ENCODE data around the gene PHETA1. TPM values are rescaled to one million over a fixed set of nuclear protein-coding genes. Genes with fewer than 3 reads are reported as not detected.
A peak's percentile ranks its signal among the peaks of the same experiment; 100 is the strongest.

PHETA1 gene, protein sequence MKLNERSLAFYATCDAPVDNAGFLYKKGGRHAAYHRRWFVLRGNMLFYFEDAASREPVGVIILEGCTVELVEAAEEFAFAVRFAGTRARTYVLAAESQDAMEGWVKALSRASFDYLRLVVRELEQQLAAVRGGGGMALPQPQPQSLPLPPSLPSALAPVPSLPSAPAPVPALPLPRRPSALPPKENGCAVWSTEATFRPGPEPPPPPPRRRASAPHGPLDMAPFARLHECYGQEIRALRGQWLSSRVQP
- 7.5 and 10.2 TPM in 2 replicates for total RNA-seq

DNA sequence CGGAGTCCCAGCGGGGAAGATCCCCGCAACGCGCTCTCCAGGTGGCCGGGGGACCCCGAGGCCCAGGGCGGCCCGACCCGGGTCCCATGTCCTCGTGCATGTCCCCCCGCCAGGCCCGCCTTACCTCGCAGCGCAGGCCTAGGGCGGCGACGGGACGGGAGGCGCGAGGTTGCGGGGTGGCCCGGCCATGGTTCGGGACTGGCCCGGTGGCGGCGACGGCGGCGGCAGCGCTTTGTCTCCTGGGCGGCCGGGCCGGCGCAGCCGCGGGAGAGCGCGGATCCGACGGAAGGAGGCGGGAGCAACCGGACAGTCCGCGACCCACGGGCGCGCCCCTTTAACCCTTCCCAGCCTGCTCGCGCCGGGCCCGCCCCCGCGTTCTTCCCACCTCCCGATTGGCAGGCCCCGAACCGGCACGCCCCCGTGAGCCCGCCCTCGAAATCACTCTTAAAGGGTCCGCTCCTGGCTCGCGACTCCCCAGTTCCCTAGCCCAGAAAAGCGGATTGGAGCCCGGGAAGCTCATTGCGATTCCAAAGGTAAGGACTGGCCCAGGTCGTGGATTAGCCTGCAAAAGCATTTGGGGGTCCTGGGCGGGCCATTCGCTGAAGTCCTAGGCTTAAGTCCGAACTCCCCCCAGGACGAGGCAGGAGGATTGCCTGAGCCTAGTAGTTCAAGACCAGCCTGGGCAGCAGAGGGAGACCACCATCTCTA, at the start of gene PHETA1:
PHETA1 (minus strand) TSS at position 308 of the 708 bp plus-strand sequence. CDS start 5,668 bp downstream, outside the sequence.
- DNase-seq (ENCODE audit: low read depth, low spot score) = peak; percentile 37

- DNase-seq (ENCODE audit: low read depth, low spot score) = no peak
Measured at GRCh38 chr12:111418594-111418880, 49.6 kb upstream of the PHETA1 start.

- no peak for DNase-seq (ENCODE audit: low read depth, low spot score)
Measured at GRCh38 chr12:111417784-111418593, 49.1 kb upstream of the PHETA1 start.

DNA sequence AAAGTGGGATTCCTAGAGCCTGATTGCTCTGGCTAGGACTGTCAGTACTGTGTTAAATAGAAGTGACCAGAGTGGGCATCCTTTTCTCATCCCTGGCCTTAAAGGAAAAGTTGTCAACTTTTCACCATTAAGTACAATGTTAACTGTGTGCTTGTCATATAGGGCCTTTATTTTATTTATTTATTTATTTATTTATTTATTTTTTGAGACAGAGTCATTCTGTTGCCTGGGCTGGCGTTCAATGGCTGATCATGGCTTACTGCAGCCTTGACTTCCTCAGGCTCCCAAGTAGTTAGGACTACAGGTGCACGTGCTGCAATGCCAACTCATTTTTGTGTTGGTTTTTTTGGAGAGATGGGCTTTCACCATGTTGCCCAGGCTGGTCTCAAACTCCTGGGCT, 48.4 kb upstream of the PHETA1 start:
- DNase-seq (ENCODE audit: low read depth, low spot score) = no peak

- no peak for DNase-seq (ENCODE audit: low read depth, low spot score)
Measured at GRCh38 chr12:111414711-111415252, 45.9 kb upstream of the PHETA1 start.

- DNase-seq (ENCODE audit: low read depth, low spot score) = no peak
Measured at GRCh38 chr12:111413442-111414086, 44.7 kb upstream of the PHETA1 start.

DNA sequence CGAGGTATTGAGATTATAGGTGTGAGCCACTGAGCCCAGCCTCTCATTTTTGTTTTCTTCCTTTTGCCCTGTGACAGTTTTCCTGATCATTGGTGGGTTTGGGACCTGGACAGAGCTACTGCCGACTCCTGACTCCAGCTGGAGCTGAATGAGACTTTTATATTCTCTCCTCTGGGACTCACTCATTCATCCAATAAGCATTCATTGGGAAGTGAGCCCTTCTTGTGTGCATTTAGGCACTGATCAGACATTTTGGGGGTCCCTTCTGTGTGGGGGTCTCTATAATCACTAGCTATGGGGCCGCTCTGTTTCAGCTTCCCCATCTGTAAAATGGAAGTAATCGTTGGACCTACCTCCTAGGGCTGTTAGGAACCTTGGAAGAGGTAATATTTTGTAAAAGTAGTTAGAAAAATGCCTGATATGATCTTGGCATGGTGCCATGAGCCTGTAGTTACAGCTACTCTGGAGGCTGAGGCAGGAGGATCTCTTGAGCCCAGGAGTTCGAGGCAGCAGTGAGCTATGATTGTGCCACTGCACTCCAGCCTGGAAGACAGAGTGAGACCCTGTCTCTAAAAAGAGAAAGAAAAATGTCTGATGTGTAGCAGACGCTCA, 44.0 kb upstream of the PHETA1 start:
- no peak for DNase-seq (ENCODE audit: low read depth, low spot score)

DNA sequence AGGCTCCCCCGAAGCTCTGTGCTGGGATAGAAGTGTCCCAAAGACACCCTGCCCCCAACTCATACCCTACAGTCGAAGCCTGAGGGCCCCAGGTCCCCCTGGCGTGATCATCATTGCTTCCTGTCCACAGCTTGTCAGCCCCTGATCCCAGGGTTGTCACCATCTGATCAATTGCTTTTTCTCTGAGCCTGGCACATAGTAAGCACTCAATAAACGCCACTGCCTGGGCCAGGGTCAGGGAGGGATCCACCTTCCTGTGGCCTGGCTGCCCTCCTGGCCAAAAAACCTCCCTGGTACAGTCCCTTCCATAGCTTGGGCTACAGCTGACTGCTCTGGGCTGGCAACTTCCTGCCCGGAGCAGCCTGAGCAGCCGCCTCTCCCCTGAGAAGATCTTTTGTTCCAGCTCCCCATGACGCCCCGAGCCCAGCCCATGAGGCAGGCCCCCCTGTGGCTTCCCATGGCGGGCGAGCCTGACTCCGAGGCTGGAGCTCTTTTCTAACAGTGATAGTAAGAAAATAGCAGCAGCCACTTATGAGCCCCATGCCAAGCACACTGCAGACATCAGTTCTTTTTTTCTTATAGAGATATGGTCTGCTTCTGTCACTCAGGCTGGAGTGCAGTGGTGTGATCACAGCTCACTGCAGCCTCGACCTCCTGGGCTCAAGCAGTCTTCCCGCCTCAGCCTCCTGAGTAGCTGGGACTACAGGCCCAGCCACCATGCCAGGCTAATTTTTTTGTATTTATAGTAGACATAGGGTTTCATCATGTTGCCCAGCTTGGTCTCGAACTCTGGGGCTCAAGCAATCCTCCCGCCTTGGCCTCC, 43.3 kb upstream of the PHETA1 start:
- no peak for DNase-seq (ENCODE audit: low read depth, low spot score)

DNA sequence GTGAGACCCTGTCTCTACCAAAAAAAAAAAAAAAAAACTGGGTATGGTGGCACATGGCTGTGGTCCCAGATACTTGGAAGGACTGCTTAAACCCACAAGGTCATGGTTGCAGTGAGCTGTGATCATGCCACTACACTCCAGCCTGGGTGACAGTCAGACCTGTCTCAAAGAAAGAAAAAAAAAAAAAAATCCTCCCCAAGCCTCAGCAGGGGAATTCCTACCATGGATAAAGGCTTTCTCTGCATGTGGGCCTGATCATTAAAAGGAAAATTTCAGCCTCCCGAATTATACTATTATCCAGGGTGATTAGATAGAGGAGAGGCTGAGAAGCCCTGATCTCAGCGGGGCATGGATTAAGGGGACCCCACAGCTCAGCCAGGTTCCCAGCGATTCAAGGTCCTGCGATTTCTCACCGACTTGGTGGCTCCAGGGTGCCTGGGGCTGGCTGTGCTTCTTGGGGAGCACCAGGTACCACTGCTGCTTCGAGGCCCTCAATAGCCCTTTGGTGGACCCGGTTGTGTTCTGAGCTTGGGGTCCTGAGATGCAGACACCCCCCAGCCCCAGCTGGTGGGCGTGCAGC, 42.4 kb upstream of the PHETA1 start:
- no peak for DNase-seq (ENCODE audit: low read depth, low spot score)

DNA sequence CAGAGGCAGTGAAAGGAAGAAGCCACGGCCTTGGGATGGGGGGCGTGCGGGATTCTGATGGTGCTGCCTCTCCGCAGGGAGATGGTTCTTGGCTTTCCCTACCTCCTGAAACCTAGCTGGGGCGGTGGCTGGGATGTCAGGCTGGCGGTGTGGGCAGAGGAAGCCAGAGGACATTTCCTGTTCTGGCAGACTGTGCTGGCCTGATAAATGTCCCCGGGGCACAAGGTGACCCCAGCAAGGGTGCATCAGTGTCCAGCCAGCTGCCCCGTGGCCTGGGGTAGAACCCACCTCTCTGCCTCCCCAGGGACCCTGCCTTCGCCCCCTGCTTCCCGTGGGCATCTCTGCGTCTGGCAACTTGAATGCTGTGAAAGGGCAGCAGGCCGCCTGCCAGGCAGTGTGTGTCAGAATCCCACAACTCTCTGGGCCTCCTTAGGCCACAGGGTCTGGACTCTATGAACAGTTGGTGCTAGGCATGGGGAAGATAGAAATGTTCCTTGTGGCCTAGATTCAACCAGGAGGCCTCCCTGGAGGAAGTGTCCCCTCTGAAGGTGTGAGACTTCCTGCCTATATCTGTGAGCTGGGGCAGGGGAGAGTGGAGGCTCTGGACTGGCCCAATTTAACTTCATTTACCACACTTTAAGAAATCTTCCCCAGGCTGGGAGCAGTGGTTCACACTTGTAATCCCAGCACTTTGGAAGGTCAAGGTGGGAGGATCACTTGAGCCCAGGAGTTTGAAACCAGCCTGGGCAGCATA, 41.7 kb upstream of the PHETA1 start:
- no peak for DNase-seq (ENCODE audit: low read depth, low spot score)

DNA sequence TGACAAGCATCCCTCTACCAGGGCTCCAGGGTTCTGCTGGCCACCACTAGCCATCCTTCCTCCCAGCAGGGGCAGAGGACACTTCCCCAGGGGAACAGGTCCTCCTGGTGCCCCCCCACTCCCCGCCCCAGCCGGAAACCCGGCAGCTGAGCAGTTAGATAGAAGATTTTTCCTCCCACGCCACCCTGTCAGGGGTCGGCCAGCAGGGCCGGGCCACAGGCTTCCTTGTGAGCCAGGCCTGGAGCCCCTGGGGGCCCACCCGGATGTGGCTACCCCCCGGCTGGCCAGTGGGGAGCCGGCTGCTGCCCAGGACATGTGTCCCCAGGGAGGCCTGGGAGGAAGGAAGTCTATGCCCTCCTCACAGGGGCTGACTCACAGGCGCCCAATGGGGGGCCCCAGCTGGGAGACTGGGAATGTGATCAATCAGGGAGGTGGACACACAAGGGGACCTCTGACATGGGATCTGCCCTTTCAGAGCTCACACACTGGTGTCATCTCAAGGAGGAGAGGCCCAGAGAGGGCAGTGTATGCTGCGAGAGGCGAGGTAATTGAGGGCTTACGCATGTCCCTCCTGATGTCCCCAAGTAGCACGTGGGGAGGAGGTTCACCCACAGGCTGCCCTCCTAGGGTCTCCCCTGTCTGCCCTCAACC, 41.0 kb upstream of the PHETA1 start:
- DNase-seq (ENCODE audit: low read depth, low spot score) = peak; percentile 76

GRCh38 chr12:111409403-111409779, 40.5 kb upstream of the PHETA1 start:
- no peak for DNase-seq (ENCODE audit: low read depth, low spot score)

DNA sequence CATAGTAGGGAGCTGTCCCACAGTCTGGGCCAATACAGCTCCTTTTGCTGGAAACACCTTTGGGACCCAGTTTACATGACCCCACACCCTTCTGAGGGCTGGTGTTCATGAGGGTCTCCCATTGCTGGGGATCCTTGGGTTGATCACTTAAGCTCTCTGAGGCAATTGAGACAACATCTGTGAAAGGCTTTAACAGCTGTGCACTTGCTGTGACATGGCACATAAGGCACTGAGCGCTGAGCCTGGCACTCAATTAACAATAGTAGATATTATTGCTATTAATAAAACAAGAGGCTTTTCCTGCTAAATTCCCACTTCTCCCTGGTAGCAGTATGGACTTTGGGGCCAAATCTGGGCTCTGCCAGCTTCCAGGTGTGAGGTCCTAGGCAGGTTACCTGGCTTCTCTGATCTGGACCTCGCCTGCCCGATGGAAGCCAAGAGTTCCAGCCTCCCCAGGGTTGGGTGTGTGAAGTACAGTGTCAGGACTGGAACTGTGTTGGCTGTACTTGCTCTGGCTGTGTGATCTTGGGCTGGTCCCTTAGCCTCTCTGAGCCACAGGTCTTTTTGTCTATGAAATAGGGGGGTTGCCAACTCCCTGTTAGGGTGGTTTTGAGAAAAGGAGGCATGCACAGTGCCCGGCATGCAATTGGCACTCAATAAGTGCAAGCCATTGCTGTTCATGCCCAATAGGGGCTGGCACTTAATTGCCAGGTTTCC, 39.9 kb upstream of the PHETA1 start:
- DNase-seq (ENCODE audit: low read depth, low spot score) = no peak

- DNase-seq (ENCODE audit: low read depth, low spot score) = no peak
Measured at GRCh38 chr12:111408116-111408440, 39.2 kb upstream of the PHETA1 start.

GRCh38 chr12:111407377-111408115, 38.7 kb upstream of the PHETA1 start:
- no peak for DNase-seq (ENCODE audit: low read depth, low spot score)

DNA sequence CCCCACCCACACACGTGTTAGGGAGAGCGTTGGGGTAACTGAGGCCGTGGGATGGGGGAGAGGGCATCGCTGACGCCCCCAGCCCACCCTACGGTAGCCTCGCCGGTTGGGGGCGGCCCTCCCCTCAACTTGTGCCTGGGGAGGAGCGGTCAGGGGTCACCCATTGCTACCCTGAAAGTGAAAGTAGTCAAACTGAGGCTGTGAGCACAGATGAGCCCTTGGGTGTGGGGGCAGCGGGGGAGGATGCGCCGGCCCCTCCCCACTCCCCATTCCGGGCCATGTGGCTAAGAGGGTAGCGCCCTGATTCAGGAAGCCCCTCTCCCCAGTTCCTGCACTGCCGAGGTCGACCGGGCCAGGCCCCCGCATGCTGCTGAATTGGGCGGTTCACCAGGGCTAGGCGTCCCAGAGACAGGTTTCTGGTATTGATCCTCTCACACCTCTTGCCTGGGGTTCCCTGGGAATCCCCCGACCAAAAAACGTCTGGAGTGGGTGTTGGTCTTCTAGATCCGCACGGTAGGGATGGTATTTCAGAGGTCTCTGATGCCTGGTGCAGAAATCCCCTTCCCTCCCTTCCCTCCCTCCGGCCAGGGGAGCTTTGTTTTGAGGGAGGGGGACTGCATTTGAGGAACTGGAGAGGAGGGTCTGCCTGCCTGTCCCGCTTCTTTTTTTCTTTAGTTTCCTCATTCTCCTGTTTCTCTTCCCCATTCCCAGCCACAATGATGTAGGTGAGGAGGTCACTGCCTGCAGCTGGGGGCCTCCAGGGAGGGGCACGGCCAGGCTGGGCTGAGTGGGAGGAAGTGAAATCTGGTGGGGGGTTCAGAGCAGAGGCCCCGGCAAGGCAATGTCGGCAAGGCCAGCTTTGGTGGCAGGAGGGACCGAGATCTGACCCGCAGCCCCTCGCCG, 37.8 kb upstream of the PHETA1 start:
- DNase-seq (ENCODE audit: low read depth, low spot score) = no peak

All from pulmonary artery endothelial cell (primary cell).